ENCODE results near the gene ATXN2.
"Not testable (repeated sequence)": the region's sequence is repeated elsewhere in the genome, so short reads cannot be mapped to it uniquely, and the experiment has no call there.

ATXN2 gene

DNA sequence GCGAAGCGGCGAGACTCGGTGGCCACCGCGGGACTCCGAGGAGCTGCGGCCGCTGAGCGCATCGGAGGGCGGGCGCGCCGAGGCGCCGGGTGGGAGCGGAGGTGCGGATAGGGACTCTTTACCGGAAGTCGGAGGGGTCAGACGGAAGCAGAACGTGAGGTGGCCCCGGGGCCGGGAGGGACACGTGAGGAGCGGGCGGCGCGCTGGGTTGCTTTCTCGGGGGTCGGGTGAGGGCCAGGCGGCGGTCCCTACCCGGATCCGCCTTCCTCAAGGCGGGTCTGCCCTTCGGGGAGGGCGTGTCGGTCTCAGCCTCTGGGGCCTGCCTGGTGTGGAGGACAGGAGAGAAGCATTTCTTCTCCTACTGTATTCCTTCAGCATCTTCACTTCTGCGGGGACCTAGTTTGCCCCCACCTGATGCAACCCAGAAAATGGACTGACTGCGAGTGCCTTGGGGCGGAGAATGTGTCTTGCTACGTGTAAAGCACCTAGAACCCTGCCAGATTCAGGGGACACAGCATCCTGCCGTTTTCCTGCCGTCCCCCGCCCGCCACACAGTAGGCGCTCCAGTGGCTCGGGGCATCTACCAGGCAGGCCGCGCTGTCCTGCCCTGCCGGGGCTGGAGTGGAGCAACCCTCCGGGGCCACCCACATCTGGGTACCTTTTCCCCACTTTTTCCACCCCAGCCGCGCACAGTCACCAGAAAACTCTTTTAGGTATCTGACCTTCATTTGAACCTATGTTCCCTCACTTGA lies 514 bp upstream of the ATXN2 start:
- peak; percentile 73 to 83 (median 79) for DNase-seq

DNA sequence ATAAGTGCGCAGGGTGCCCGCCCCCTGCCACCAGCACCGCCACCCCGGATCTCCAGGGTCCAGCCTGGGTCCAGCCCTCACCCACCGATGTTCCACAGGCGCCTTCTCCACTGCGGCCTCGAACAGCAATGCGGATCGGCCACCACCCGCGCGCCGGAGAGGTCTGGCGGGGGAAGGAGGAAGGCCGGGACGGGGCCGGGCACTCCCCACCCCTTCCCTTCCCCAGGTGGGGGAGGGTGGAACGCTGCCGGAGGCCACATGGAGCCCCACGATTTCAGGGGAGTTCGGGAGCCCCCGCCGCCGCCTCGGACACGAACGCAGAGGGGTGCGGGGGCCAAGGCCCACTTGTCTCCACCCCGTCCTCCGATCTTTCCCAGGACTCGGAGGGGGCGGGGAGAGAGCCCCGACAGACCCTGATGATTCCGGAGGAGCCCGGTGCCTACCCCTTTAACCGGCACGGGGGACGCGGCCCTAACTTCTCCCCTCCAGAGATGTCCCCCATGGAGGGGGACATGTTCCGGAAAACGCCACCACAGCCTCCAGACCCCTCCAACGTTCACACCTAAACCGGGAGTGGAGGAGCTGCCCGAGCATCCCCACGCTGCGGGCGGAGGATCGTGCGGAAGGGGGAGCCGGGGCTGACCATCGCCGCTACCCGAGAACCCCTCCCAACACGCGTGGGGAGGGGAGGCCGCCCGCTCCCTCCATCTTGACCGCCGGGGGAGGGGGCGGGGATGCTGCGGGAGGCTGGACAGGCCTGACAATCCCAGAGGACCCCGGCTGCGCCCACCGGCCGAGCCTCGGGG lies 1.1 kb downstream of the ATXN2 start:
- peak; percentile 6 to 17 (median 15) for DNase-seq

DNA sequence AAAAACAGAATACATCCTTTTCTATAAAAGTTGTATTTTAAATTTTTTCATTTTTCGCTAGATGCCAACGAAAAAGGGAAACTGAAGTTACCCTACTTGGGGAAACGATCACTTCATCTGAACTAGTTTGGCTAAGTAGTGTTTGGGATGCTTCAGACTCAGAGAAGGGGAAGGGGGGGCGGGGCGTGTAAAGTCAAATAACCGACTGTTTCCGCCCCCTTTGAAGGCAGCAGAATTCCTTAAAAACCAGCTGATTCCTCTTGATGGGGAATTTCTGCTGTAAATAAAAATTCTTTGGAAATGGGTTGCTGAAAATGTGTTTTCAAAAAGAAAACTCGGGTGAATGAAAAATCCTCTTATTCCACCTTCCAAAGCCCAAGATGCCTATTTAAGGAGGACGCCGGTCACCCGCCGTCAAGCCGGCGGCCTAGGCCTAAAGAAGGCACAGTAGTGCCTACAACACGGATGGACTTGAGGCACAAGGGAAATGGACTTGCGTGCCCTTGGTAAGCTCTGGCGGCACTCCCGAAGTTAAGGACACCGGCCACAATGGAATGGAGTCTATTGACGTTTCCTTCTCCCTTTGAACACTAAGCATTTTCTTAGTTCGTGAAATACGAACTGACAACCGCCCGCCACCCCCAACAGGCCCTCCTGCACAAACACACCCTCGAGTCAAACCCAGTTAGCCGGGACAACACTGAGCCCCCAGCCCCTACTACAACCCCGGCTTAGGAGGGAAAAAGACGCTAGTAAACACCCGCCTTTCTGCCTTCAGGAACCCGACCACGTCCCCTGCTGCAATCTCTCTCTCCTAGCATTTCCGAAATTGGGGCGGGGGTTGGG lies 1.9 kb downstream of the ATXN2 start:
- peak in 2 of 5 donors; percentile 2 to 26 for DNase-seq

DNA sequence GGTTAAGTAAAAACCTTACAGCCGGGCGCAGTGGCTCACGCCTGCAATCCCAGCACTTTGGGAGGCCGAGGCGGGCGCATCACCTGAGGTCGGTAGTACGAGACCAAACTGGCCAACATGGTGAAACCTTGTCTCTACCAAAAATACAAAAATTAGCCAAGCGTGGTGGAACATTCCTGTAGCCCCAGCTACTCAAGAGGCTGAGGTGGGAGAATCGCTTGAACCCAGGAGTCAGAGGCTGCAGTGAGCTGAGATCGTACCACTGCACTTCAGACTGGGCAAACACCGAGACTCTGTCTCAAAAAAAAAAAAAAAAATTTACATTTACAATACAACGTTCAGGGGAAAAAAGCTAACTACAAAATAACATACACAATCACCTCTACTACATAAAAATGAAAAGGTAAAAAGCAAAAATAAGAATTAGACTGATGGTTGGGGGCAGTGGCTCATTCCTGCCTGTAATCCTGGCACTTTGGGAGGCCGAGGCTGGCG lies 3.7 kb downstream of the ATXN2 start:
- not testable (repeated sequence) for DNase-seq

DNA sequence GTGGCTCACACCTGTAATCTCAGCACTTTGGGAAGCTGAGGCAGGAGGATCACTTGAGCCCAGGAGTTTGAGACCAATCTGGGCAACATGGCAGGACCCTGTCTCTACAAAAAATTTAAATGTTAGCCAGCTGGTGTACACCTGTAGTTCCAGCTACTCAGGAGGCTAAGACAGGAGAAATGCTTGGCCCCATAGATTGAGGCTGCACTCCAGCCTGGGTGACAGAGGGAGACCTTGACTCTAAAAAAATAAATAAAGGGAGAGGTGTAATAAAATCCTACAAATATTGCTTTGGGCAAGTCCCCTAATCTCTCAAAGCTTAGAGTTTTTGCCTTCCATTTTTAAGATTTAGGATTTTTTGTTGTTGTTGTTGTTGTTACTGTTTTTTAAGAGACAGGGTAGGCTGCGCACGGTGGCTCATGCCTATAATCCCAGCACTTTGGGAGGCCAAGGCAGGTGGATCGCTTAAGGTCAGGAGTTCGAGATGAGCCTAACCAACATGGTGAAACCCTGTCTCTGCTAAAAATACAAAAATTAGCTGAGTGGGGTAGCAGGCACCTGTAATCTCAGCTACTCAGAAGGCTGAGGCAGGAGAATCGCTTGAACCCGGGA lies 7.6 kb downstream of the ATXN2 start:
- DNase-seq, result not testable (repeated sequence)

DNA sequence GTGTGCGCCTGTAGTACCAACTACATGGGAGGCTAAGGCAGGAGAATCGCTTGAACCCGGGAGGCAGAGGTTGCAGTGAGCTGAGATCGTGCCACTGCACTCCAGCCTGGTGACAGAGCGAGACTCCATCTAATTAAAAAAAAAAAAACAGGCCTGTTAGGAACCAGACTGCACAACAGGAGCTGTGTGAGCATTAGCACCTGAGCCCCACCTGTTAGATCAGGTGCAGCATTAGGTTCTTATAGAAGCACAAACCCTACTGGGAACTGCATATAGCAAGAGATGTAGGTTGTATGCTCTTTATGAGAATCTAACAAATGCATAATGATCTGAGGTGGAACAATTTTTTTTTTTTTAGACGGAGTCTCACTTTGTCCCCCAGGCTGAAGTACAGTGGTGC lies 8.6 kb downstream of the ATXN2 start:
- DNase-seq, result no peak

DNA sequence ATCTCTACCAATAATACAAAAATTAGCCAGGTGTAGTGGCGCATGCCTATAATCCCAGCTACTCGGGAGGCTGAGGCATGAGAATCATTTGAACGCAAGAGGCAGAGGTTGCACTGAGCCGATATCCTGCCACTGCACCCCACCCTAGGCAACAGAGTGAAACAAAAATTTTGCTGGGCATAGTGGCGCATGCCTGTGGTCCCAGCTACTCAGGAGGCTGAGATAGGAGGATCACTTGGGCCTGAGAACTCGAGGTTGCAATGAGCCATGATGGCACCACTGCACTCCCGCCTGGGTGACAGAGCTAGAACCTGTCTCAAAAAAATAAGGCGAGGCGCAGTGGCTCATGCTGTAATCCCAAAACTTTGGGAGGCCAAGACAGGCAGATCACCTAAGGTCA lies 9.5 kb downstream of the ATXN2 start:
- DNase-seq, result no peak

DNA sequence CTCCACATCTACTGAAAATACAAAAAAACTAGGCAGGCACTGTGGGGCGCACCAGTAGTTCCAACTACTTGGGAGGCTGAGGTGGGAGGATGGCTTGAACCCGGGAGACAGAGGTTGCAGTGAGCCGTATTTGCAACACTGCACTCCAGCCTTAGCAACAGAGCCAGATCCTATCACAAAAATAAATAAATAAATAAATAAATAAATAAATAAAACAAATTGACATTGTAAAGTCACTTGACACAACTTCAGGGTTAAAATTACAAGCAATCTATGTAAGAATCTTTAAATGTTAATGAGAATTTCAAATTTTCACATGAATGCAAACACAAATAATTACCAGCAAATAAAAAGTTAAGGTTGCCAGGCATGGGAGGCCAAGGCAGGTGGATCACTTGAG lies 11.1 kb downstream of the ATXN2 start:
- no peak for DNase-seq

DNA sequence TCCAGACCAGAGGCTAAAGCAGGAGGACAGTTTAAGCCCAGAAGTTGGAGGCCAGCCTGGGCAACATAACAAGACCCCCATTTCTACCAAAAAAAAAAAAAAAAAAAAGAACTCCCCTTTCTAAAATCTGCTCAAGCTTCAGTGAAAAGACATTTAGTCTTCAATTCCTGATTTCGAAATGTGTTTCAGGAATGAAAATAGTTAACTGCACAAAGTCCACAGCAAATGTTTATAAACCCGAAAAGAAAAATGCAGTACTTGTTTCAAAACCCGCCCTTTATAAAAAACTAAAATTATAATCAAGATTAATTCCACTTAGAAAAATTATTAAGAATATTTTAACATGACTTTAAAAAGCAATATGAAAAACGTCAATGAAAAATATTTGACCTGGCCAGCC lies 12.1 kb downstream of the ATXN2 start:
- no peak for DNase-seq

DNA sequence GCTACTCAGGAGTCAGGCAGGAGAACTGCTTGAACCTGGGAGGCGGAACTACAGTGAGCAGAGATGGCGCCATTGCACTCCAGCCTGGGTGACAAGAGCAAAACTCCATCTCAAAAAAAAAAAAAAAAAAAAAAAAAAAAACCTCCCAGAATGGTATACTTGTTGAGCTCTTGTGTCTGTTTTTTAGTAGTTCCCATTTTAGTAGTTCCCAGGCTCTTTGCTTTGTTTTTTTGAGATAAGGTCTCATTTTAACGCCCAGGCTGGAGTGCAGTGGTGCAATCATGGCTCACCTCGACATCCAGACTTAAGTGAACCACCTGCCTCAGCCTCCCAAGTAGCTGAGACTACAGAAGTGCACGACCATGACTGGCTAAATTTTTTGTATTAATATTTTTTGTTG lies 13.4 kb downstream of the ATXN2 start:
- DNase-seq, result no peak

DNA sequence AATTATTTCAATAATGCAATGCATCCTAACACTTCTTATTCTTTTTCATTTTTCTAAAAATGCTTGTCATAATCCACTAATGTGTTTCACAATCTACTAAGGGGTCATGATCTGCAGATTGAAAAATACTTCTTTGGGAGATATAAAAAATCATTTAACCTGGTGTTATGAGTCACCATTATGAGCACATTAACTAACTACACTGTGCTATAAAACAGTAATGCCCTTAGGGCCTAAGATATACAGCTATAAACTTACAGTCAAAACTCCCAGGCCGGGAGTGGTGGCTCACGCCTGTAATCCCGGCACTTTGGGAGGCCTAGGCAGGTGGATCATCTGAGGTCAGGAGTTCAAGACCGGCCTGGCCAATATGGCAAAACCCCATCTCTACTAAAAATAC lies 14.2 kb downstream of the ATXN2 start:
- DNase-seq, result no peak

DNA sequence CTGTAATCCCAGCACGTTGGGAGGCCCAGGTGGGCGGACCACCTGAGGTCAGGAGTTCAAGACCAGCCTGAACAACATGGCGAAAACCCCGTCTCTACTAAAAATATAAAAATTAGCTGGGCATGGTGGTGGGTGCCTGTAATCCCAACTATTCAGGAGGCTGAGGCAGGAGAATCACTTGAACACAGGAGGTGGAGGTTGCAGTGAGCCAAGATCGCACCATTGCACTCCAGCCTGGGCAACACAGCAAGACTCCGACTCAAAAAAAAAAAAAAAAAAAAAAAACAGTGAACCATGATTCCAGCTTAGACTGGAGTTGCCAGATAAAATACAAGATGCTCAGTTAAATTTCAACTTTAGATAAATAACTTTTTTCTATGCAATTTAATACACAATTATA lies 15.6 kb downstream of the ATXN2 start:
- DNase-seq, result not testable (repeated sequence)

DNA sequence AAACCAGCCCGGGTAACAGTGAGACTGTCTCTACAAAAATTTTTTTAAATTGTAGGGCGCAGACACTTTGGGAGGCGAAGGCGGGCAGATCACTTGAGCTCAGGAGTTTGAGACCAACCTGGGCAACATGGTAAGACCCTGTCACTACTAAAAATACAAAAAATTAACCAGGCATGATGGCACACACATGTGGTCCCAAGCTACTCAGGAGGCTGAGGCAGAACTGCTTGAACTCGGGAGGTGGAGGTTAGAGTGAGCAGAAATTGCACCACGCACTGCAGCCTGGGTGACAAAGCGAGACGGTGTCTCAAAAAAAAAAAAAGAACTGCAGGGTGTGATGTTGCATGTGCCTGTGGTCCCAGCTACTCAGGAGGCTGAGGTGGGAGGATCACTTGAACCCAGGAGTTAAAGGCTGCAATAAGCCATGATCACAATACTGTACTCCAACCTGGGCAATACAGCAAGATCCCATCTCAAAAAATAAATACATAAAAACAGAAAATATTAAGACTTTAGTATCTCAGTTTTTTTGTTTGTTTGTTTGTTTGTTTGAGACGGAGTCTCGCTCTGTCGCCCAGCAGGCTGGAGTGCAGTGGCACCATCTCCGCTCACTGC lies 16.9 kb downstream of the ATXN2 start:
- no peak for DNase-seq

DNA sequence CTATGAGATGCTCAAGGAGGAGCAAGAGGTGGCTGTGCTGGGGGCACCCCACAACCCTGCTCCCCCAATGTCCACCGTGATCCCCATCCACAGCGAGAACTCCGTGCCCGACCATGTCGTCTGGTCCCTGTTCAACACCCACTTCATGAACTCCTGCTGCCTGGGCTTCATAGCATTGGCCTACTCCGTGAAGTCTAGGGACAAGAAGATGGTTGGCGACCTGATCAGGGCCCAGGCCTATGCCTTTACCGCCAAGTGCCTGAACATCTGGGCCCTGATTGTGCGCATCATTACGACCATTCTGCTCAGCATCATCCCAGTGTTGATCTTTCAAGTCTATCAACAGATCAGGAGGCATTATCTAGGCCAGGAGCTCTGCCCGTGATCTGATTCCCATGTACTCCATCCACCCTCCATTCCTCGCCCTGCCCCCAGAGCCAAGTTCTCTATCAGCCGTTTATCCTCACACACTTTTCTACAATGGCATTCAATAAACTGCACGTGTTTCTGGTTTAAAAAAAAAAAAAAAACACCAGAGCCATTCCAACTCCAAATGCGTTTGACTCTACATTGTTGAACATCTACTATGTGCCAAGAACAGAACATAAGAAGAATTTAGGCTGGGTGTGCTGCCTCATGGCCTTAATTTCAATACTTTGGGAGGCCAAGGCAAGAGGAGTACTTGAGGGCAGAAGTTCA lies 17.5 kb downstream of the ATXN2 start:
- no peak for DNase-seq

DNA sequence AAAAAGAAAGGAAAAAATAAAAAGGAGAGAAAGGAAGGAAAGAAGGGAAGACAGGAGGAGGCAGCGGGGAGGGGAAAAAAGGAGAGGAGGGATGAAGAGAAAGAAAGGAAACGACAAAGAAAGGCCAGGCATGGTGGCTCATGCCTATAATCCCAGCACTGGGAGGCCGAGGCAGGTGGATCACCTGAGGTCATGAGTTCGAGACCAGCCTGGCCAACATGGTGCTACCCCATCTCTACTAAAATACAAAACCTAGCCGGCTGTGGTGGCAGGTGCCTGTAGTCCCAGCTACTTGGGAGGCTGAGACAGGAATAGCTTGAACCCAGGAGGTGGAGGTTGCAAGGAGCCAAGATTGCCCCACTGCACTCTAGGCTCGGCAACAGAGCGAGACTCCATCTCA lies 18.4 kb downstream of the ATXN2 start:
- DNase-seq, result no peak

DNA sequence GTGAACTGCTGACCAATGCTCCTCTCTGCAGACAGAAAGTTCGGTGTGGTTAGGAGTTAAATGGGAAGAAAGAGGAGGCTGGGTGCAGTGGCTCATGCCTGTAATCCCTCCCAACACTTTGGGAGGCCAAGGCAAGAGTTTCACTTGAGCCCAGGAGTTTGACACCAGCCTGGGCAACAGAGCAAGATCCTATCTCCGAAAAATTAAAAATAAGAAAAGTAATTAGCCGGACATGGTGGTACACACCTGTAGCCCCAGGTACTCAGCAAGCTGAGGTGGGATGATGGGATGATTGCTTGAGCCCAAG lies 19.0 kb downstream of the ATXN2 start:
- no peak for DNase-seq

DNA sequence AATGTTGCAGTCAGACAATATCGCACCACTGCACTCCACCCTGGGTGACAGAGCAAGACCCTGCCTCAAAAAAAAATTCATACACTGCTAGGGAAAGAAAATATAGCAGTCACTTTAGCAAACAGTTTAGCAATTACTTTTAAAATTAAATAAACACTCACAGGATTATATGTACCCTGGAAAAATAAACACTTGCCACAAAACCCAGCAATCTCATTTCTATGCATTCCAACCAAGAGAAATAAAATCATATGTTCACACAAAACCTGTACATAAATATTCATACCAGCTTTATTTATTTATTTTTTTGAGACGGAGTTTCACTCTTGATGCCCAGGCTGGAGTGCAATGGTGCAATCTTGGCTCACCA lies 20.2 kb downstream of the ATXN2 start:
- no peak for DNase-seq

DNA sequence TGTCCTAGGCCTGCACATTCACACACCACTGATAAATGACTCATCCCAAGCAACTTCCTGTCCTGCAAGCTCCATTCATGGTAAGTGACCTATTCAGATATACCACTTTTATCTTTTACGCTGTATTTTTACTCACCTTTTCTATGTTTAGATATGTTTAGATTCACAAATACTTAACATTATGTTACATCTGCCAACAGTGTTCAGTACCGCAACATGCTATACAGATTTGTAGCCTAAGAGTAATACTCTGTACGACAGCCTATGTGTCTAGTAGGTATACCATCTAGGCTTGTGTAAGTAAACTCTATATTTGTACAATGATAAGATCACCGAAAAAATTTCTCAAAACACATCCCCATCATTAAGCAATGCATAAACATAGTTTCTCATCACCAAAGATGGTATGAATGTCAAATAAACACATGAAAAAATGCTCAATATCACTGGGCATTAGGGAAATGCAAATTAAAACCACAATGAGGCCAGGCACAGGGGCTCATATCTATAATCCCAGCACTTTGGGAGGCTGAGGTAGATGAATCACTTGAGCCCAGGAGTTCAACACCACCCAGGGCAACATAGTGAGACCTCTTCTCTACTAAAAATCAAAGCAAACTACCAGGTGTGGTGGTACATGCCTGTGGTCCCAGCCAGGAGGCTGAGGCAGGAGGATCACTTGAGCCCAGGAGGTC lies 20.7 kb downstream of the ATXN2 start:
- DNase-seq, result no peak

DNA sequence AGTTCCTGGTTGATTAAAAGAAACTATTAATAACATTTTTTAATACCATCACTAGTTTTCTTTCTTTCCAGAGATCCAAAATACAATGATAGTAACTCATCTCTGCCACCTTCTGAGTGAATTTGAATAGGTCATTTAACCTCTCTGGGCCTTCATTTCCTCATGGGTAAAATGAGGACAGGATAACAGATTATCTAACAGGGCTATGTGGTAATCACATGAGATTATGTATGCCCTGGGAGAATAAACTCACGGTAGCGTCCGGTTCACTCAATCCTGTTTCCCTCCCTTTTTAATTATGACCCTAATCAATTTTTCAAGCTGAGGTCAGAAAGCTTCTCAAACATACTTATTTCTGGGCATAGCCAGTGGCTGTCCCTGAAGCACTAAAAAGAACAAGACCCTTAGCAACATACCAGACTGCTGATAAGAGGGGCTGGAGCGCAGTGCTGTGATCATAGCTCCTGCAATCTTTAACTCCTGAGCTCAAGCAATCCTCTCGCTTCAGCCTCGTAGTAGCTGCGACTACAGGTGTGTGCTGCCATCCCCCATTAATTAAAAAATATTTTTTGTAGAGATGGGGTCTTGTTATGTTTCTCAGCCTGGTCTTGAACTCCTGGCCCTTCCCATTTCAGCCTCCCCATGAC lies 24.2 kb downstream of the ATXN2 start:
- DNase-seq, result no peak

DNA sequence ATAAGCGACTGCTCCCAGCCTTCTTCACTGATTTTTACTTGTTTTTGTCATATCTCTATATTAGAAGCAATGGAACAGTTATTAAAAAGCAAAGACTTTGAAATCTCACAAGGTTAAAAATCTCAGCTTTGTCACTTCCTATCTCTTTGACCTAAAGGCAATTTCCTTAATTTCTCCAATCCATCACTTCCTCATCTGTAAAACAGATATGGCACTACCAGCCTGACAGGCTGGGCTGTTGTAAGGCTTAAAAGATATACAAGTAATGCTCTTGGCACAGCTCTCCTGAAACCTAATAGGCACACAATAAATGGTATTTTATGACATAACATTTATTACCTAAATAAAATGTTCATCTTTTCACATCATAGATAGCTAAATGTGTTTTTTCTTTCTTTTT lies 25.6 kb downstream of the ATXN2 start:
- DNase-seq, result no peak
